DMS79 (cell line): ENCODE results near the gene GAS7.
A peak's percentile ranks its signal among the peaks of the same experiment; 100 is the strongest.

Experiments used
- DNase-seq: peaks from one replicate; lab custom pipeline; 2025; lab: John Stamatoyannopoulos, UW

The GAS7 gene

GRCh38 chr17:10135539-10136257 lies 62.7 kb downstream of the GAS7 start:
- no peak for DNase-seq

GRCh38 chr17:10130677-10131076 lies 67.7 kb downstream of the GAS7 start:
- no peak for DNase-seq

- DNase-seq: no peak
These were observed 68.1 kb downstream of the GAS7 start for GRCh38 chr17:10130263-10130662.

- DNase-seq: no peak
These were observed 70.5 kb downstream of the GAS7 start for GRCh38 chr17:10127819-10128425.

GRCh38 chr17:10126616-10127501 lies 71.5 kb downstream of the GAS7 start:
- no peak for DNase-seq

- DNase-seq: no peak
These were observed 72.2 kb downstream of the GAS7 start for GRCh38 chr17:10126276-10126615.

GRCh38 chr17:10125531-10126275 lies 72.7 kb downstream of the GAS7 start:
- DNase-seq: no peak

GRCh38 chr17:10123093-10123492 lies 75.3 kb downstream of the GAS7 start:
- DNase-seq: no peak

- DNase-seq: no peak
These were observed 76.3 kb downstream of the GAS7 start for GRCh38 chr17:10121971-10122707.

- DNase-seq: no peak
These were observed 77.7 kb downstream of the GAS7 start for GRCh38 chr17:10120749-10121148.

GRCh38 chr17:10120109-10120485 lies 78.3 kb downstream of the GAS7 start:
- DNase-seq: no peak

- peak; percentile 21 for DNase-seq
These were observed 79.0 kb downstream of the GAS7 start for GRCh38 chr17:10119203-10120108.

GRCh38 chr17:10118788-10119130 lies 79.6 kb downstream of the GAS7 start:
- DNase-seq: no peak

- DNase-seq: no peak
These were observed 80.8 kb downstream of the GAS7 start for GRCh38 chr17:10117581-10118001.

GRCh38 chr17:10116753-10117420 lies 81.5 kb downstream of the GAS7 start:
- DNase-seq: no peak

- DNase-seq: no peak
These were observed 82.1 kb downstream of the GAS7 start for GRCh38 chr17:10116267-10116666.

- no peak for DNase-seq
These were observed 82.9 kb downstream of the GAS7 start for GRCh38 chr17:10115536-10115932.

GRCh38 chr17:10114931-10115535 lies 83.4 kb downstream of the GAS7 start:
- DNase-seq: no peak

GRCh38 chr17:10112962-10113361 lies 85.4 kb downstream of the GAS7 start:
- no peak for DNase-seq
